OCI-LY7 (cell line): ENCODE data around the gene CNOT1. TPM values are rescaled to one million over a fixed set of nuclear protein-coding genes. Genes with fewer than 3 reads are reported as not detected.

Experiments
- BruUV-seq: library from RNA; stranded (reverse); fragments of 400-500 nt; replicated peaks from 2 replicates; lab custom pipeline; 2021; lab: Mats Ljungman, UMichigan
- CTCF ChIA-PET: fragments of 300-600 bp; sonication (Branson Sonifier 250); formaldehyde crosslinking; loops from one replicate; lab custom pipeline; 2022; ENCODE audit warnings: antibody characterized with exemption; ENCODE audit not compliant: unreplicated experiment; lab: Charles Lee
- POLR2A ChIA-PET: fragments of 300-600 bp; sonication (Branson Sonifier 250); formaldehyde crosslinking; loops from one replicate; lab custom pipeline; 2022; ENCODE audit warnings: antibody characterized with exemption; lab: Charles Lee
- DNase-seq: peaks from one replicate; pipeline ENCODE4 v3.0.0-alpha.2; 2015; ENCODE audit warnings: low spot score
- H2AFZ ChIP-seq: fragments of 200-600 bp; sonication (generic), shearing (Covaris generic); 2 replicates; pipeline ENCODE4 v1.6.1; 2014; ENCODE audit warnings: mild to moderate bottlenecking, antibody characterized with exemption, low read length, moderate library complexity
- H3K27ac ChIP-seq: fragments of 200-600 bp; sonication (generic); 2 replicates; pipeline ENCODE4 v1.5.1; 2014; ENCODE audit warnings: mixed run types, low read depth, mild to moderate bottlenecking, moderate library complexity, low read length, inconsistent platforms; ENCODE audit not compliant: poor library complexity, severe bottlenecking
- H3K36me3 ChIP-seq: fragments of 200-600 bp; sonication (generic); 2 replicates; pipeline ENCODE4 v1.6.1; 2014; ENCODE audit warnings: mild to moderate bottlenecking, antibody characterized with exemption, low read length, moderate library complexity, mixed read lengths; ENCODE audit not compliant: insufficient read depth
- H3K4me1 ChIP-seq: fragments of 200-600 bp; sonication (generic); 2 replicates; pipeline ENCODE4 v1.5.1; 2014; ENCODE audit warnings: mild to moderate bottlenecking, low read length; ENCODE audit not compliant: insufficient read depth, poor library complexity, severe bottlenecking
- H3K4me2 ChIP-seq: fragments of 200-600 bp; sonication (generic); 2 replicates; pipeline ENCODE4 v1.6.1; 2014; ENCODE audit warnings: mild to moderate bottlenecking, low read length
- H3K4me3 ChIP-seq: fragments of 200-600 bp; sonication (generic); 2 replicates; pipeline ENCODE4 v1.5.1; 2014; ENCODE audit warnings: mild to moderate bottlenecking, low read depth, low read length; ENCODE audit not compliant: poor library complexity, severe bottlenecking
- H3K79me2 ChIP-seq: fragments of 200-600 bp; sonication (generic); 2 replicates; pipeline ENCODE4 v1.6.1; 2016; ENCODE audit warnings: low read depth, mild to moderate bottlenecking, low read length, moderate library complexity, mixed read lengths; ENCODE audit not compliant: insufficient read depth
- H3K9me2 ChIP-seq: fragments of 200-600 bp; sonication (generic); 2 replicates; pipeline ENCODE4 v1.6.1; 2016; ENCODE audit warnings: mild to moderate bottlenecking, low read length, mixed read lengths; ENCODE audit not compliant: insufficient read depth
- H3K9me3 ChIP-seq: fragments of 200-600 bp; sonication (generic); 2 replicates; pipeline ENCODE4 v1.6.1; 2014; ENCODE audit warnings: mild to moderate bottlenecking, mixed run types, low read length, mixed read lengths
- H4K20me1 ChIP-seq: fragments of 200-600 bp; sonication (generic); 2 replicates; pipeline ENCODE4 v1.6.1; 2014; ENCODE audit warnings: mild to moderate bottlenecking, antibody characterized with exemption, low read length, moderate library complexity, mixed read lengths; ENCODE audit not compliant: insufficient read depth
- EZH2phosphoT487 ChIP-seq: fragments of 200-600 bp; sonication (generic); IDR thresholded peaks from 2 replicates; pipeline ENCODE4 v1.6.1; 2018; ENCODE audit warnings: low read depth, borderline replicate concordance, mild to moderate bottlenecking, mixed run types, antibody characterized with exemption, low read length, moderate library complexity, mixed read lengths
- intact Hi-C: fragments of 100-400 bp; cut with micrococcal nuclease; formaldehyde crosslinking; loops from one replicate; pipeline ENCODE4 v1.10.0; 2022; ENCODE audit not compliant: unreplicated experiment
- total RNA-seq, 2 experiments: library from RNA; depleted of rRNA in 1 of 2; stranded (reverse); fragments of >200 nt in 1 of 2; shearing (Covaris generic) in 1 of 2; gene quantifications; 2 replicates each; pipeline ENCODE4 v1.2.3, GENCODE V29; 2014 to 2022
- TF ChIP-seq, protein P1 (sequence below): fragments of 200-600 bp; sonication (generic); conservative IDR thresholded peaks from 2 replicates; pipeline ENCODE4 v1.5.1; 2014; ENCODE audit warnings: mild to moderate bottlenecking, antibody characterized with exemption, low read length, moderate library complexity, mixed read lengths

The CNOT1 gene
- total RNA-seq, 2 experiments from 2014 or later: 230 to 288 TPM

DNA sequence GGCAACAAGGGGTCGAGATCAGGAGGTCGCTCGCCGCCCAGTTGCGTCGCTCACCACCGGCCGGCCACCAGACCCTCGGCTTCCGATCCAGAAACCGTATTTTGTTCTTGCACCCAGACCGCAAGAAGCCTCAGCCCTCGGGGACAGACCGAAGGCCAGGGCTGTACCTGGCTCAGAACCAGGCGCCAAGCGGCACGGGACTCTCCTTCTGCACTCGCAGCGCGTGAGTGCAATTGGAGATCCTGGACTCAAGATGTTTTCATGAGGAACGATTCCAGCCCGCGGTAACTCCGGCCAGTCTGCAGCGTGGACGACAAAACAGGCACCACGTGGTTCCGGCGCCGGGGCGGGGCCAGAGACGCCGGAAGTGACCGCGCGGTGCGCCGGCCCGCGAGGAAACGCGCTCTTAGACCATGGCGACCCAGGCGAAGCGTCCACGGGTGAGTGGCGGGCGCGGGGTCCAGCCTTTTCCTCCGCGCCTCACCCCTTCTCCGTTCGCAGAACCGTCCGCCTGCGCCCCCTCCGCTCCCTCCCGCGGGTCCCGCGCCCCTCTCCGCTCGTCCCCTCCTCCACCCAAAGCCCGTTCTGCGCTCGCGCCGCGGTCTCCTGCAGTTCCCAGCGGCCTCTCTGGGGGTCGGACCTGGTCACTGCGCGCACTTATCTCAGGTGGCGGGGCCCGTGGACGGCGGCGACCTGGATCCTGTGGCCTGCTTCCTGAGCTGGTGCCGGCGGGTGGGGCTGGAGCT lies 114.3 kb downstream of the CNOT1 start, which contains the start of gene SETD6:
Gene SETD6 (plus strand): TSS at position 393 of the 746 bp plus-strand sequence. CDS start 21 bp downstream, at position 414.
- Histone ChIP-seq H3K4me3 (peak within 1 kb of the TSS; percentile 76), H3K4me1 (peaks cover 15% of the 10 kb centered on the region), H4K20me1 (peaks cover 6% of the 10 kb centered on the region; the same call in 1 of the 2 replicates), H3K36me3 (peaks cover 60% of the 10 kb centered on the region), H3K27ac (peak within 1 kb of the TSS; percentile 35), H3K4me2 (peak within 1 kb of the TSS; percentile 69), H3K9me3 (no peaks in the 10 kb centered on the region), H3K9me2 (no peaks in the 10 kb centered on the region), H2AFZ (no peak within 1 kb of the TSS; the same call in 1 of the 2 replicates), H3K79me2 (no peaks in the 10 kb centered on the region)
- TF ChIP-seq, protein P1, sequence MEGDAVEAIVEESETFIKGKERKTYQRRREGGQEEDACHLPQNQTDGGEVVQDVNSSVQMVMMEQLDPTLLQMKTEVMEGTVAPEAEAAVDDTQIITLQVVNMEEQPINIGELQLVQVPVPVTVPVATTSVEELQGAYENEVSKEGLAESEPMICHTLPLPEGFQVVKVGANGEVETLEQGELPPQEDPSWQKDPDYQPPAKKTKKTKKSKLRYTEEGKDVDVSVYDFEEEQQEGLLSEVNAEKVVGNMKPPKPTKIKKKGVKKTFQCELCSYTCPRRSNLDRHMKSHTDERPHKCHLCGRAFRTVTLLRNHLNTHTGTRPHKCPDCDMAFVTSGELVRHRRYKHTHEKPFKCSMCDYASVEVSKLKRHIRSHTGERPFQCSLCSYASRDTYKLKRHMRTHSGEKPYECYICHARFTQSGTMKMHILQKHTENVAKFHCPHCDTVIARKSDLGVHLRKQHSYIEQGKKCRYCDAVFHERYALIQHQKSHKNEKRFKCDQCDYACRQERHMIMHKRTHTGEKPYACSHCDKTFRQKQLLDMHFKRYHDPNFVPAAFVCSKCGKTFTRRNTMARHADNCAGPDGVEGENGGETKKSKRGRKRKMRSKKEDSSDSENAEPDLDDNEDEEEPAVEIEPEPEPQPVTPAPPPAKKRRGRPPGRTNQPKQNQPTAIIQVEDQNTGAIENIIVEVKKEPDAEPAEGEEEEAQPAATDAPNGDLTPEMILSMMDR: no peak
- no peak for TF ChIP-seq EZH2phosphoT487
- DNase-seq: peak; percentile 77
- CTCF ChIA-PET: no interaction called here
- intact Hi-C loops: no loop called here
- BruUV-seq: no TSS peak
- POLR2A ChIA-PET: interaction anchor here (0.6 to 2.0 kb wide), 6 partner anchors 30 to 241 kb away, joined by 3 to 6 read pairs (median 3); no protein-coding TSS in a partner anchor

DNA sequence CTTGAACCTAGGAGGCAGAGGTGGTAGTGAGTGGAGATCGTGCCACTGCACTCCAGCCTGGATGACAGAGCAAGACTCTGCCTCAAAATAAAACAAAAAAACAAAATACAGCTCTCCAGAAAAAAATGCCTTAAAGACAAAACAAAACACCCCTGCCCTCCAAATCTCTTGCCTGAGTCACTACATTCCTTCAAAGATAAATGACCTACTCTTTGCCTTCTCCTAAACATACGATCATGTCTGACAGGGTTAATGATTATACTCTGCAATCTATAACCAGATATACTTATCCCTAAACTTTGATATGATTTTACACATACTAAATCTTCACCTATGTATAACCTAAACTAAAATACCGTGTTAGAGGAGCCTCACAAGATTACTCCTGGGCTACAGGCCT lies 115.8 kb downstream of the CNOT1 start:
- Histone ChIP-seq H3K4me2 (no peak overlapping the region), H4K20me1 (peaks cover 6% of the 10 kb centered on the region; the same call in 1 of the 2 replicates), H3K9me2 (no peaks in the 10 kb centered on the region), H3K27ac (no peak overlapping the region), H3K4me3 (no peak overlapping the region), H3K36me3 (peaks cover 50% of the 10 kb centered on the region), H3K9me3 (no peaks in the 10 kb centered on the region), H3K79me2 (no peaks in the 10 kb centered on the region), H3K4me1 (peaks cover 15% of the 10 kb centered on the region), H2AFZ (no peak overlapping the region)
- intact Hi-C loops: no loop called here
- DNase-seq: no peak
- CTCF ChIA-PET: no interaction called here
- TF ChIP-seq, protein P1: no peak
- no peak for TF ChIP-seq EZH2phosphoT487
- BruUV-seq: no TSS peak
- POLR2A ChIA-PET: interaction anchor here (0.9 to 2.0 kb wide), 2 partner anchors 125 to 242 kb away, joined by 4 to 6 read pairs; no protein-coding TSS in a partner anchor
